Fibroblast of villous mesenchyme (primary cell): ENCODE results near the gene CFAP43. TPM values are rescaled to one million over a fixed set of nuclear protein-coding genes. Genes with fewer than 3 reads are reported as not detected.

Source experiments
- DNase-seq: peaks from one replicate; pipeline ENCODE4 v3.0.0-alpha.2; 2010; ENCODE audit warnings: low read depth
- H3K4me3 ChIP-seq: 2 replicates; pipeline ENCODE4 v1.5.1; 2011; ENCODE audit warnings: low read depth, mild to moderate bottlenecking, low read length
- CTCF ChIP-seq: IDR thresholded peaks from 2 replicates; pipeline ENCODE4 v1.5.1; 2012; ENCODE audit warnings: low read depth, mild to moderate bottlenecking, low read length; ENCODE audit not compliant: insufficient read depth
- total RNA-seq: library from RNA; depleted of rRNA; stranded (reverse); fragments of >200 nt; gene quantifications from 2 replicates; pipeline ENCODE4 v1.2.3, GENCODE V29; 2012

CFAP43 gene
- total RNA-seq, 1 donor = not detected

- DNase-seq = no peak
- no peak overlapping the region for H3K4me3 ChIP-seq
- TF ChIP-seq CTCF = no peak
These were observed 131.4 kb downstream of the CFAP43 start for GRCh38 chr10:104100795-104101194.

- TF ChIP-seq CTCF = no peak
- DNase-seq = no peak
- H3K4me3 ChIP-seq = no peak overlapping the region
These were observed 132.2 kb downstream of the CFAP43 start for GRCh38 chr10:104099941-104100340.

GRCh38 chr10:104099269-104099668, 132.9 kb downstream of the CFAP43 start:
- H3K4me3 ChIP-seq = no peak overlapping the region
- TF ChIP-seq CTCF = no peak
- DNase-seq = no peak

- DNase-seq = no peak
- H3K4me3 ChIP-seq = no peak overlapping the region
- TF ChIP-seq CTCF = no peak
These were observed 133.7 kb downstream of the CFAP43 start for GRCh38 chr10:104098358-104098925.

GRCh38 chr10:104096692-104097091, 135.5 kb downstream of the CFAP43 start:
- H3K4me3 ChIP-seq = no peak overlapping the region
- TF ChIP-seq CTCF = no peak
- no peak for DNase-seq

GRCh38 chr10:104092749-104093148, 139.4 kb downstream of the CFAP43 start:
- H3K4me3 ChIP-seq = no peak overlapping the region
- DNase-seq = no peak
- no peak for TF ChIP-seq CTCF

- no peak for DNase-seq
- no peak for TF ChIP-seq CTCF
- H3K4me3 ChIP-seq = no peak overlapping the region
These were observed 141.6 kb downstream of the CFAP43 start for GRCh38 chr10:104090611-104091010.
